Measurements from ENCODE around the gene SPZ1. TPM values are rescaled to one million over a fixed set of nuclear protein-coding genes. Genes with fewer than 3 reads are reported as not detected.

The SPZ1 gene
- total RNA-seq, 1 experiment from 2014 or later = not detected

DNA sequence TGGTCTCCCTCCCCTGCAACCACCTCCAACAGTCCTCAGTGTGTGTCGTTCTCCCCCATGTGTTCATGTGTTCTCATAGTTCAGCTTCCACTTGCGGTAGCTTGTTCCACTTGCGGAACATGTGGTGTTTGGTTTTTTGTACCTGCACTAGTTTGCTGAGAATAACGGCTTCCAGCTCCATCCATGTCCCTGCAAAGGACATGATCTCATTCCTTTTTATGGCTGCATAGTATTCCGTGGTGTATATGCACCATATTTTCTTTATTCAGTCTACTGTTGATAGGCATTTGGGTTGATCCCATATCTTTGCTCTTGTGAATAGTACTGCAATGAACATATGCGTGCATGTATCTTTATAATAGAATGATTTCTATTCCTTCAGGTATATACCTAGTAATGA is 45.1 kb downstream of the SPZ1 start:
- no peaks in the 10 kb centered on the region for H3K9me2 ChIP-seq (ENCODE audit: insufficient read depth)
- H3K4me1 ChIP-seq (ENCODE audit: control insufficient read depth in 1 of 2, insufficient read depth in 2 of 2, low read length in 2 of 2) = no peaks in the 10 kb centered on the region
- TF ChIP-seq, protein P1, sequence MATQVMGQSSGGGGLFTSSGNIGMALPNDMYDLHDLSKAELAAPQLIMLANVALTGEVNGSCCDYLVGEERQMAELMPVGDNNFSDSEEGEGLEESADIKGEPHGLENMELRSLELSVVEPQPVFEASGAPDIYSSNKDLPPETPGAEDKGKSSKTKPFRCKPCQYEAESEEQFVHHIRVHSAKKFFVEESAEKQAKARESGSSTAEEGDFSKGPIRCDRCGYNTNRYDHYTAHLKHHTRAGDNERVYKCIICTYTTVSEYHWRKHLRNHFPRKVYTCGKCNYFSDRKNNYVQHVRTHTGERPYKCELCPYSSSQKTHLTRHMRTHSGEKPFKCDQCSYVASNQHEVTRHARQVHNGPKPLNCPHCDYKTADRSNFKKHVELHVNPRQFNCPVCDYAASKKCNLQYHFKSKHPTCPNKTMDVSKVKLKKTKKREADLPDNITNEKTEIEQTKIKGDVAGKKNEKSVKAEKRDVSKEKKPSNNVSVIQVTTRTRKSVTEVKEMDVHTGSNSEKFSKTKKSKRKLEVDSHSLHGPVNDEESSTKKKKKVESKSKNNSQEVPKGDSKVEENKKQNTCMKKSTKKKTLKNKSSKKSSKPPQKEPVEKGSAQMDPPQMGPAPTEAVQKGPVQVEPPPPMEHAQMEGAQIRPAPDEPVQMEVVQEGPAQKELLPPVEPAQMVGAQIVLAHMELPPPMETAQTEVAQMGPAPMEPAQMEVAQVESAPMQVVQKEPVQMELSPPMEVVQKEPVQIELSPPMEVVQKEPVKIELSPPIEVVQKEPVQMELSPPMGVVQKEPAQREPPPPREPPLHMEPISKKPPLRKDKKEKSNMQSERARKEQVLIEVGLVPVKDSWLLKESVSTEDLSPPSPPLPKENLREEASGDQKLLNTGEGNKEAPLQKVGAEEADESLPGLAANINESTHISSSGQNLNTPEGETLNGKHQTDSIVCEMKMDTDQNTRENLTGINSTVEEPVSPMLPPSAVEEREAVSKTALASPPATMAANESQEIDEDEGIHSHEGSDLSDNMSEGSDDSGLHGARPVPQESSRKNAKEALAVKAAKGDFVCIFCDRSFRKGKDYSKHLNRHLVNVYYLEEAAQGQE (IDR thresholded peaks at IDR 0.05; ENCODE audit: low read depth) = no peak
- no peak for TF ChIP-seq POLR2A (IDR thresholded peaks at IDR 0.05; ENCODE audit: borderline replicate concordance, extremely low read depth, insufficient read depth, insufficient read length)
- TF ChIP-seq JUND (IDR thresholded peaks at IDR 0.05) = no peak
- no peak for TF ChIP-seq EZH2phosphoT487 (IDR thresholded peaks at IDR 0.05; ENCODE audit: borderline replicate concordance)
- TF ChIP-seq SP1 (IDR thresholded peaks at IDR 0.05; ENCODE audit: low read depth) = no peak
- no peak for TF ChIP-seq RAD21 (IDR thresholded peaks at IDR 0.05; ENCODE audit: low read depth)
- TF ChIP-seq EZH2 (IDR thresholded peaks at IDR 0.05) = no peak
- TF ChIP-seq POLR2AphosphoS5 (IDR thresholded peaks at IDR 0.05; ENCODE audit: low read depth, low read length) = no peak
- TF ChIP-seq ZFX (IDR thresholded peaks at IDR 0.05) = no peak
- TF ChIP-seq CBX3 (IDR thresholded peaks at IDR 0.05; ENCODE audit: low read depth) = no peak
- TF ChIP-seq CEBPB (IDR thresholded peaks at IDR 0.05; ENCODE audit: low read depth) = no peak
- no peak for TF ChIP-seq FOSL1 (IDR thresholded peaks at IDR 0.05; ENCODE audit: low read depth)
- TF ChIP-seq, protein P2, sequence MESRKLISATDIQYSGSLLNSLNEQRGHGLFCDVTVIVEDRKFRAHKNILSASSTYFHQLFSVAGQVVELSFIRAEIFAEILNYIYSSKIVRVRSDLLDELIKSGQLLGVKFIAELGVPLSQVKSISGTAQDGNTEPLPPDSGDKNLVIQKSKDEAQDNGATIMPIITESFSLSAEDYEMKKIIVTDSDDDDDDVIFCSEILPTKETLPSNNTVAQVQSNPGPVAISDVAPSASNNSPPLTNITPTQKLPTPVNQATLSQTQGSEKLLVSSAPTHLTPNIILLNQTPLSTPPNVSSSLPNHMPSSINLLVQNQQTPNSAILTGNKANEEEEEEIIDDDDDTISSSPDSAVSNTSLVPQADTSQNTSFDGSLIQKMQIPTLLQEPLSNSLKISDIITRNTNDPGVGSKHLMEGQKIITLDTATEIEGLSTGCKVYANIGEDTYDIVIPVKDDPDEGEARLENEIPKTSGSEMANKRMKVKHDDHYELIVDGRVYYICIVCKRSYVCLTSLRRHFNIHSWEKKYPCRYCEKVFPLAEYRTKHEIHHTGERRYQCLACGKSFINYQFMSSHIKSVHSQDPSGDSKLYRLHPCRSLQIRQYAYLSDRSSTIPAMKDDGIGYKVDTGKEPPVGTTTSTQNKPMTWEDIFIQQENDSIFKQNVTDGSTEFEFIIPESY (IDR thresholded peaks at IDR 0.05; ENCODE audit: extremely low read depth, insufficient replicate concordance, low read length) = no peak
- TF ChIP-seq, protein P3, sequence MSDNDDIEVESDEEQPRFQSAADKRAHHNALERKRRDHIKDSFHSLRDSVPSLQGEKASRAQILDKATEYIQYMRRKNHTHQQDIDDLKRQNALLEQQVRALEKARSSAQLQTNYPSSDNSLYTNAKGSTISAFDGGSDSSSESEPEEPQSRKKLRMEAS (IDR thresholded peaks at IDR 0.05) = no peak
- TF ChIP-seq, protein P4, sequence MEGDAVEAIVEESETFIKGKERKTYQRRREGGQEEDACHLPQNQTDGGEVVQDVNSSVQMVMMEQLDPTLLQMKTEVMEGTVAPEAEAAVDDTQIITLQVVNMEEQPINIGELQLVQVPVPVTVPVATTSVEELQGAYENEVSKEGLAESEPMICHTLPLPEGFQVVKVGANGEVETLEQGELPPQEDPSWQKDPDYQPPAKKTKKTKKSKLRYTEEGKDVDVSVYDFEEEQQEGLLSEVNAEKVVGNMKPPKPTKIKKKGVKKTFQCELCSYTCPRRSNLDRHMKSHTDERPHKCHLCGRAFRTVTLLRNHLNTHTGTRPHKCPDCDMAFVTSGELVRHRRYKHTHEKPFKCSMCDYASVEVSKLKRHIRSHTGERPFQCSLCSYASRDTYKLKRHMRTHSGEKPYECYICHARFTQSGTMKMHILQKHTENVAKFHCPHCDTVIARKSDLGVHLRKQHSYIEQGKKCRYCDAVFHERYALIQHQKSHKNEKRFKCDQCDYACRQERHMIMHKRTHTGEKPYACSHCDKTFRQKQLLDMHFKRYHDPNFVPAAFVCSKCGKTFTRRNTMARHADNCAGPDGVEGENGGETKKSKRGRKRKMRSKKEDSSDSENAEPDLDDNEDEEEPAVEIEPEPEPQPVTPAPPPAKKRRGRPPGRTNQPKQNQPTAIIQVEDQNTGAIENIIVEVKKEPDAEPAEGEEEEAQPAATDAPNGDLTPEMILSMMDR (IDR thresholded peaks at IDR 0.05 in 2 of 3, conservative IDR thresholded peaks at IDR 0.05 in 1 of 3; ENCODE audit: borderline replicate concordance in 1 of 3, insufficient read depth in 1 of 3, low read depth in 2 of 3, low read length in 2 of 3) = no peak
- TF ChIP-seq ELF1 (IDR thresholded peaks at IDR 0.05; ENCODE audit: borderline replicate concordance, low read depth) = no peak
- TF ChIP-seq TCF7L2 (IDR thresholded peaks at IDR 0.05; ENCODE audit: borderline replicate concordance, extremely low read depth, insufficient read depth, insufficient read length) = no peak
- H3K27me3 ChIP-seq (ENCODE audit: insufficient read depth, low read length) = no peaks in the 10 kb centered on the region
- no TSS peak for BruUV-seq (replicated peaks)
- no peak overlapping the region for H3K27ac ChIP-seq (ENCODE audit: low read depth, low read length)
- ChIA-PET RAD21 (ENCODE audit: low non-redundant PET in 1 of 2, low total read pairs in 2 of 2, uncharacterized antibody in 2 of 2, unreplicated experiment in 2 of 2) (no interaction called here), CTCF (no interaction called here), POLR2A (no interaction called here)
- intact Hi-C loops (cut with micrococcal nuclease) = no loop called here
- no peak overlapping the region for H3K9ac ChIP-seq (ENCODE audit: low read length)
- H4K20me1 ChIP-seq (ENCODE audit: insufficient read depth) = no peaks in the 10 kb centered on the region
- no peak overlapping the region for H3K4me3 ChIP-seq (replicated peaks in 1 of 2; ENCODE audit: low read depth in 1 of 2, low read length in 2 of 2)
- H3K79me2 ChIP-seq (ENCODE audit: insufficient read depth, low read length) = no peaks in the 10 kb centered on the region
- H2AFZ ChIP-seq (ENCODE audit: low read depth, low read length, poor library complexity, severe bottlenecking) = no peak overlapping the region
- no peaks in the 10 kb centered on the region for H3K9me3 ChIP-seq (ENCODE audit: control insufficient read depth in 1 of 2, insufficient read depth in 1 of 2, low read depth in 1 of 2, low read length in 2 of 2)
- ATAC-seq (no peak), DNase-seq (ENCODE audit: low read depth, low spot score) (no peak)
- no peaks in the 10 kb centered on the region for H3K36me3 ChIP-seq (ENCODE audit: control insufficient read depth in 1 of 2, insufficient read depth in 2 of 2, low read length in 2 of 2)
- H3K4me2 ChIP-seq (ENCODE audit: low read length) = no peak overlapping the region

Measured in HCT116 (cell line).